ENCODE measurements around the gene USH1C.

DNA sequence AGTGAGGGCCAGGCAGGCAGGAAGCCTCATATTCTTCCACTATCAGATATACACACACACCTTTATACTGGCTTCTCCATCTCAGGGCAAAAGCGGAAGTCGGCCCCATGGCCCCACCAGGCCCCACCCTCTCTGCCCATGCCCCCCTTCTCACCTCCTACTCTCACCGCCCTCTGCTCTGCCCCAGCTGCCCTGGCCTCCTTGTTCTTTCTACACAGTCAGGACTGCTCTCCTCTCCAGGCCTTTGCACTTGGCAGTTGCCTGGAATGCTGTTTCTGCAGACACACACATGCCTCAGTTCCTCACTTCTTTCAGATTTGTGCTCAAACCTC lies 28.1 kb upstream of the USH1C start:
- TF ChIP-seq ESRRG (CRISPR knock-in tag; IDR thresholded peaks at IDR 0.05) (no peak), PPARA (CRISPR knock-in tag; IDR thresholded peaks at IDR 0.05; ENCODE audit: borderline replicate concordance) (no peak)

All from SK-N-SH treated with all-trans-retinoic acid at 6 μM for 48 hours (cell line).